Stimulated activated CD8-positive, alpha-beta memory T cell treated with anti-CD3 and anti-CD28 coated beads, Interleukin-2, amount 100 ng/mL, for 1 hour (primary cell): Measurements from ENCODE around the gene MCRIP1.

Source experiments
- DNase-seq, 2 donors: peaks; one replicate each; pipeline ENCODE4 v3.0.0-alpha.2; 2020; ENCODE audit warnings: low read depth in 2 of 2

Gene MCRIP1

GRCh38 chr17:81803728-81804558 lies 29.1 kb downstream of the MCRIP1 start, which contains the start of gene GCGR:
Gene GCGR, plus strand, starts transcription at chr17:81804150. Its CDS starts 4,869 bp downstream, at chr17:81809019.
- DNase-seq = no peak

GRCh38 chr17:81802856-81803643 lies 30.0 kb downstream of the MCRIP1 start:
- no peak for DNase-seq

- DNase-seq = no peak
These were observed 30.9 kb downstream of the MCRIP1 start for GRCh38 chr17:81802048-81802758.

- DNase-seq = no peak
These were observed 31.8 kb downstream of the MCRIP1 start for GRCh38 chr17:81801327-81801726.

- DNase-seq = no peak
These were observed 38.6 kb downstream of the MCRIP1 start for GRCh38 chr17:81794509-81794908.

- DNase-seq = no peak
These were observed 39.0 kb downstream of the MCRIP1 start for GRCh38 chr17:81794074-81794476.

GRCh38 chr17:81792675-81793615 lies 40.1 kb downstream of the MCRIP1 start:
- no peak for DNase-seq
